Body of pancreas (tissue), 4 donors: ENCODE measurements around the gene BCHE.

Source experiments
- CTCF ChIP-seq, 7 experiments: fragments of 450-650 bp in 4 of 7; fragments of 200-600 bp in 3 of 7; sonication (generic) in 3 of 7; IDR thresholded peaks; one replicate each; pipeline ENCODE4 v1.5.1; 2016 to 2019; ENCODE audit warnings: antibody characterized with exemption in 7 of 7
- POLR2A ChIP-seq, 3 donors: fragments of 450-650 bp; IDR thresholded peaks; one replicate each; pipeline ENCODE4 v1.6.1; 2016; ENCODE audit warnings: antibody characterized with exemption in 3 of 3, mild to moderate bottlenecking in 2 of 3

GRCh38 chr3:165748094-165748493, 89.1 kb downstream of the BCHE start:
- TF ChIP-seq CTCF (IDR thresholded peaks at IDR 0.05) = no peak
- TF ChIP-seq POLR2A (IDR thresholded peaks at IDR 0.05) = no peak
